ENCODE data around the gene FMOD.

The FMOD gene

GRCh38 chr1:203360547-203361185, 9.7 kb upstream of the FMOD start:
- DNase-seq: no peak

- peak; percentile 68 for DNase-seq
Observed at GRCh38 chr1:203359010-203359571, 8.2 kb upstream of the FMOD start.

GRCh38 chr1:203354246-203354645, 3.3 kb upstream of the FMOD start:
- no peak for DNase-seq

GRCh38 chr1:203353486-203353885, 2.6 kb upstream of the FMOD start:
- no peak for DNase-seq

- DNase-seq: no peak
Observed at GRCh38 chr1:203349773-203350524, 973 bp downstream of the FMOD start.

GRCh38 chr1:203349166-203349565, 1.8 kb downstream of the FMOD start:
- no peak for DNase-seq

- no peak for DNase-seq
Observed at GRCh38 chr1:203346769-203347102, 4.2 kb downstream of the FMOD start.

- DNase-seq: no peak
Observed at GRCh38 chr1:203346060-203346768, 4.7 kb downstream of the FMOD start.

GRCh38 chr1:203343956-203344754, 6.8 kb downstream of the FMOD start:
- DNase-seq: no peak

GRCh38 chr1:203342192-203342940, 8.6 kb downstream of the FMOD start:
- peak; percentile 25 for DNase-seq

GRCh38 chr1:203340112-203340790, 10.7 kb downstream of the FMOD start:
- peak; percentile 77 for DNase-seq

GRCh38 chr1:203338335-203339036, 12.4 kb downstream of the FMOD start:
- DNase-seq: peak; percentile 43

GRCh38 chr1:203336097-203336496, 14.8 kb downstream of the FMOD start:
- no peak for DNase-seq

- DNase-seq: no peak
Observed at GRCh38 chr1:203335503-203335902, 15.4 kb downstream of the FMOD start.

GRCh38 chr1:203331224-203331623, 19.7 kb downstream of the FMOD start:
- DNase-seq: no peak

- no peak for DNase-seq
Observed at GRCh38 chr1:203328714-203329122, 22.2 kb downstream of the FMOD start.

- DNase-seq: peak; percentile 49
Observed at GRCh38 chr1:203327684-203328457, 23.1 kb downstream of the FMOD start.

- DNase-seq: peak; percentile 79
Observed at GRCh38 chr1:203326830-203327683, 23.9 kb downstream of the FMOD start.

Data from fibroblast of skin of right quadriceps (primary cell).